Activated CD8-positive, alpha-beta memory T cell treated with anti-CD3 and anti-CD28 coated beads, Interleukin-2, amount 50 U/mL, for 24 hours (primary cell): Measurements from ENCODE around the gene BHMT2.

Experiments
- DNase-seq: peaks from one replicate; pipeline ENCODE4 v3.0.0-alpha.2; 2020; ENCODE audit errors: extremely low read depth

The BHMT2 gene

GRCh38 chr5:79062436-79062835, 7.1 kb upstream of the BHMT2 start:
- DNase-seq: no peak

GRCh38 chr5:79070350-79070667, 742 bp downstream of the BHMT2 start:
- DNase-seq: no peak

DNA sequence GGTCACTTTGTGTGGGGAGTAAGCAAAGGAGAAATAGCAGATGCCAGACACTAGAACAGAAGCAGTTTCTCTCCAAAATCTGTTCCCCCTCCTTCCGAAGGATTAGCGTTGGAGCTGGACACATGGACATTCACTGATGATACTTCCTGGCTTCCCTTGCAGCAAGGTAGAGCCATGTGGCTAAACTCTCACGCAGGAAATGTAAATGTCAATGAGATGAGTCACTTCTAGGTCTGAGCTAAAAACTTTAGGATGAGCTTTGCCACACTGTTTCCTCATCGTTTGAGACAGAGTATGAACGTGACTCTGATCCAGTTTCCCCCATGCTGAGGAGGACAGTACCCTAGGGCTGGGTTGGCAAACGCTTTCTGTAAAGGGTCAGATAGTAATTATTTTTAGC, 5.1 kb downstream of the BHMT2 start:
- DNase-seq: no peak

DNA sequence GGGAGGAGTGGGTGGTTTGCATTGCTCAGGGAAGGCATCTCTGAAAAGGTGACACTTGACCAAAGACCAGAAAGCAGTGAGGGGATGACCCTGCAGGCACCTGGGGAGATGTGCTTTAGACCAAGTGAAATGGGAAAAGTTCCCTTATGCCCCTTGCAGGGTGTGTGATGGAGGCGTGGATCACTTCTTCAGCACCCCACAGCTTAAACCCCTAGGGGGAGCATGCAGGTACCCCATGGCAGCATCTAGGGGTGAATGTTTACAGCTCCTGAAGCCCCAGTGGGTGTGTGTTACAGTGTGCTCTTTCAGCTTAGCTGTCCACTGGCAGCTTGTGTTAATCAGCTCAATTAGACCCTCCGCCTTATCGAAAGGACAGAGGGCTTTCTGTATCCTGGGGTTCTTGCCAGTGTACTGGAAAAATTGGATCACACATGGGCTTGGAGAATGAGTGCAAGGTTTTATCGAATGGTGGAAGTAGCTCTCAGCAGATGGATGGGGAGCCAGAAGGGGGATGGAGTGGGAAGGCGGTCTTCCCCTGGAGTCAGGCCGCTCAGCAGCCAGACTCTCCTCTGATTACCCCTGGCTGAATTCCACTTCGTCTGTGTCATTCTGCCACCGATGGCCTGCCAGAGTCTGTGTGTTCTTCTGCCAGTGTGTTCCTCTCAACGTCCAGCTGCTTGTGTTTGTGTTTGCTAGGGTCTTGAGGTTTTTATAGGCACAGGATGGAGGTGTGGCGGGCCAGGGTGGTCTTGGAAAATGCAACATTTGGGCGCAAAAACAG, 6.3 kb downstream of the BHMT2 start:
- DNase-seq: no peak

- DNase-seq: no peak
Measured at GRCh38 chr5:79076819-79077218, 7.3 kb downstream of the BHMT2 start.

GRCh38 chr5:79077680-79078365, 8.3 kb downstream of the BHMT2 start:
- DNase-seq: no peak

DNA sequence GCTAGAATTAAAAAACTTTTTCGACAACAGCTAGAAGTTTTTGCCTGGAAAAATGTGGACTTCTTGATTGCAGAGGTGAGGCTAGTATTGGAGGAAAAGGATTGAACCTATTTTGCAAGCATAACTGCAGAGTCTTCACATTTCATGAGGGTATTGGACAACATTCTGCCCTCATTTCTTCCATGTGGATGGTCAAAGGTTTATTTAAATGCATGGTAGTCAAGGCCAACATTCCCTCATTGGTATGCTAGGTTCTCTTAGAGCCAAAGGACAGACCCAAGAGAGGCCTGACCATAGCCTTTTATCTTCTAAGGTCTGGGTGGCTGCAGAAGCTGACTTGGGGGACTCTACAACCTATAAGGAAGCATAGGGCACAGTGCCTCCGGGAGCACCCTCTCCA, 11.2 kb downstream of the BHMT2 start:
- no peak for DNase-seq

DNA sequence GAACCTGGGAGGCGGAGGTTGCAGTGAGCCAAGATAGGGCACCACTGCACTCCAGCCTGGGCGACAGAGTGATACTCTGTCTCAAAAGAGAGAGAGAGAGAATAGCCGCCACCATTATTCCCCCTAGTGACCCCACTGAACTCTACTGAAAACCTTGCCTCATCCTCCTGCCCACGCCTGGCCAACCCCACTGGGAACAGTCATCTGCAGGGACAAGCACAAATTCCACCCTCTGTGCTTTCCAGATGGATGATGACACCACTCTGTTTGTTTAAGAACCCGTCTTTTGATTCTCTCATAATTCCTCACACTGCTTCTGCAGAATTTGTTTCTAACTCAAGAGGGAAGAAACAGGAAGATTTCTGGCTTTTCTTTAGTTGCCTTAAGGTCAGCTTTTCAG, 12.2 kb downstream of the BHMT2 start:
- DNase-seq: no peak

GRCh38 chr5:79086116-79086515, 16.5 kb downstream of the BHMT2 start:
- DNase-seq: no peak

GRCh38 chr5:79088507-79088906, 18.9 kb downstream of the BHMT2 start:
- no peak for DNase-seq

- no peak for DNase-seq
Measured at GRCh38 chr5:79091064-79091463, 21.5 kb downstream of the BHMT2 start.

GRCh38 chr5:79093762-79094161, 24.2 kb downstream of the BHMT2 start:
- DNase-seq: no peak

- no peak for DNase-seq
Measured at GRCh38 chr5:79105868-79106267, 36.3 kb downstream of the BHMT2 start.

DNA sequence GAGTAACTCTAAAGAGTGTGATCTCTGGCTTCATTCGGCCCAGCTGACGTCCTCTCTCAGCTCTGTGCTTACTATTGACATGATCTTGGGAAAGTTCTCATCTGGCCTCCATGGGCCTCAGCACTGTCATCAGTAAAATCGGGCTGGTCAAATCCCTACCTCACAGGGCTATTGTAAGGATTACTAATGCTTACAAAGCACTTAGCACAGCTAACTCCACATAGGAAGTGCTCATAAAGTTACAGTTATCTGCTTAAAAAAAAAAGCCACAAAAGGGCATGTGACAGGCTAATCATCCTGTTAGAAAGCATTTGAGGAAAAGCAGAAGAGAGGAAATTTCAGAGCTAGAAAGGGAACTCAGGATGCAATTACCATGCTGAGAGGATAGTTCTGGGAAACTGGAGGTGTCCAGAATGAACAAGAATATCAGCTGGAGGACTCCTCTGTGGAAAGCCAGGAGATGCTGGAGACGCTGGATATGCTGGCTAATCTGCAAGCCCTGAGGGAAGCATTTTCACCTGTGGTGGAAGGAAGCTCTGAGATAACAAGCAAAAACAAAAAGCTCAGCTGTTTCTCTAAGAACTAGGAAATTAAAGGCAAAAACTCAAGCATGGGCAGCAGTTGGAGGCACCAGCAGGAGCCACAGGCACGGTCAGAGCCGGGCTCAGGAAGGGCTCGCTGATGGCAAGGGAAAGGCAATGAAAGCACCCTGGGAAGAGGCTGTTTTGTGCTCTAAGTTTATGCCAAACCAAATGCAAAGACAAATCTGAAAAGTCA, 37.6 kb downstream of the BHMT2 start:
- no peak for DNase-seq

GRCh38 chr5:79108086-79108485, 38.5 kb downstream of the BHMT2 start:
- no peak for DNase-seq

- no peak for DNase-seq
Measured at GRCh38 chr5:79108792-79109191, 39.2 kb downstream of the BHMT2 start.

- no peak for DNase-seq
Measured at GRCh38 chr5:79109527-79110492, 40.2 kb downstream of the BHMT2 start.

DNA sequence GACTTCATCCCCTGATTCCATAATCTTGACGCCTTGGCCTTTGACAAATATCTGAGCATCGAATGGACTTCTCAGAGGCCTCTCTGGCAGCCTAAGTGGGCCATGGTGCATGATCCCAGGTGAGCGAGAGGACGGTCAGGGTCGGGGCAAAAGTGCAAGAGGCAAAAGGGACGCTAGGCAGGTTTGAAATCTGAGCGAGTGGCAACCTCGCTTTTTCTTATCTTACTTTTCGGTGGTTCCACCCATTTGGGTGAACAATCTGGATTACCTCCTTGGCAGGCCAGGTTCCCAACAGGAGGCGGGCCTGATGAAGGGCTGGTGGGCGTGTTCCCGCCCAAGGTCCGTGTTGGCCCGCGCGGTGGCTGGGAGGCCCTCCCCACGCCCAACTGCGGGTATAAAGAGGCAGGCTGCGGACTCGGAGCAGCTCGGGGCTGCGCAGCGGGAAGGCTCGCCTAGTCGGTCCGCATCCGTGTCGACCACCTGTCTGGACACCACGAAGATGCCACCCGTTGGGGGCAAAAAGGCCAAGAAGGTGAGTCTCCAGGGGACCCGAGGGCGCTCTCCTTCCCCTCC, 41.9 kb downstream of the BHMT2 start, which contains the start of gene BHMT:
BHMT (plus strand) TSS at position 423 of the 573 bp plus-strand sequence; CDS start at position 500, 77 bp downstream.
- no peak for DNase-seq

DNA sequence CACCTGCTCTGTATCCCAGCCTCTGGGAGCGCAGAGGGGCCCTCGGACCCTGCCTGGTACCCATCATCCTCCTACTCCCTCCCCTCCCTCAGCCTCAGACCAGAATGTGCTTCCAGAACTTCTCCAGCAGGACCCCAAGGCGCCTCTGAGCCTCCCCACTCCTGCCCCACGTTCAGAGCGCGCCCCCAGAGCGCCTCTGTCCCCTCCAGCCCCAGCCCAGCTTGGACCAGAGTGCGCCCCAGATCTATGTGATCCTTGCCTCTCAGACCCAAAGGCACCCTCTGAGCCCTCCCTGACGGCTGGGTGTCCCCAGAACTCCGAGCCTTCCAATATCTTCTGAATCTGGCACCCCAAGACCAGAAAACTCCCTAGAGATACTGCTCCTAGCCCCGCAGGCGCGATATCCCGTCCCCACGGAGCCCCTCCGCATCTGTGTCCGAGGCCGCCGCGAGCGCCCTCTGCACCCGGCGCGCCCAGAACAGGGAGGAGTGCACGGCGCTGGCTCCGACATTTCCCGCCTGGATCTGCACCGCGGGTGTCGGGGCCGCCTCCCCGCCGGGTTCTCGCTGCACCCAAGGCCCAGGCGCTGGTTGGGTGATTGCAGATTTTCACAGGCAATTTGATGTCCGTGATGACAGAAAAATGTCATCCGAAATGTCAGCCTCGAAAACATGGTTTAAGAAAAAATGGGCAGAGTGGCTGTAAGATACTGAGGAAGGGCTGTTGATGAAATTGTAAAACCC, 42.6 kb downstream of the BHMT2 start:
- no peak for DNase-seq

DNA sequence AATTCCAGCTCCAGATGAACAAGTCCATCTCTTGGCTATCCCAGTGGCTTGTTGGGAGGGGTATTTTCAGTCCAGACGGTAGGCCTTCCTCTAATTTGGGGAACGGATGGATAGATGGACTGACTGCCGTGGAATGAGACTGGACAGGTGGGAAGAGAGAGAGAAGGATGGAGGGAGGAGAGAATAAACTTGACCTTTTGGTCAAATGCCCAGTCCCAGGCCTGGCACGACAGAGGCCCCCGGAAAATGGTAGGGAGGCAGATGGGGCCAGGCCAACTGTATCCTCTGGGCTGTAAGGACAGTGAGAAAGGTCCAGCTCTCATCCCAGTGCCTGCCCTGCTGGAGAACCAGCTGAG, 43.1 kb downstream of the BHMT2 start:
- no peak for DNase-seq

- no peak for DNase-seq
Measured at GRCh38 chr5:79119486-79119885, 49.9 kb downstream of the BHMT2 start.
